ENCODE data around the gene TRIM9. TPM values are rescaled to one million over a fixed set of nuclear protein-coding genes. Genes with fewer than 3 reads are reported as not detected.
"Not testable (repeated sequence)": the region's sequence is repeated elsewhere in the genome, so short reads cannot be mapped to it uniquely, and the experiment has no call there.

Gene TRIM9
- total RNA-seq, 1 donor from 2014 or later = under 0.01 TPM

GRCh38 chr14:50943261-50943942, 151.5 kb downstream of the TRIM9 start:
- TF ChIP-seq, protein P1, sequence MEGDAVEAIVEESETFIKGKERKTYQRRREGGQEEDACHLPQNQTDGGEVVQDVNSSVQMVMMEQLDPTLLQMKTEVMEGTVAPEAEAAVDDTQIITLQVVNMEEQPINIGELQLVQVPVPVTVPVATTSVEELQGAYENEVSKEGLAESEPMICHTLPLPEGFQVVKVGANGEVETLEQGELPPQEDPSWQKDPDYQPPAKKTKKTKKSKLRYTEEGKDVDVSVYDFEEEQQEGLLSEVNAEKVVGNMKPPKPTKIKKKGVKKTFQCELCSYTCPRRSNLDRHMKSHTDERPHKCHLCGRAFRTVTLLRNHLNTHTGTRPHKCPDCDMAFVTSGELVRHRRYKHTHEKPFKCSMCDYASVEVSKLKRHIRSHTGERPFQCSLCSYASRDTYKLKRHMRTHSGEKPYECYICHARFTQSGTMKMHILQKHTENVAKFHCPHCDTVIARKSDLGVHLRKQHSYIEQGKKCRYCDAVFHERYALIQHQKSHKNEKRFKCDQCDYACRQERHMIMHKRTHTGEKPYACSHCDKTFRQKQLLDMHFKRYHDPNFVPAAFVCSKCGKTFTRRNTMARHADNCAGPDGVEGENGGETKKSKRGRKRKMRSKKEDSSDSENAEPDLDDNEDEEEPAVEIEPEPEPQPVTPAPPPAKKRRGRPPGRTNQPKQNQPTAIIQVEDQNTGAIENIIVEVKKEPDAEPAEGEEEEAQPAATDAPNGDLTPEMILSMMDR (IDR thresholded peaks at IDR 0.05; ENCODE audit: insufficient read depth, low read length, severe bottlenecking) = no peak
- DNase-seq (ENCODE audit: low read depth) (peak; percentile 37), FAIRE-seq (no peak)
- H3K4me3 ChIP-seq (ENCODE audit: low read depth, low read length) = peak overlapping the region; percentile 98
- H3K27me3 ChIP-seq (ENCODE audit: control insufficient read depth, insufficient read depth, low read length) = no peaks in the 10 kb centered on the region
- H3K36me3 ChIP-seq (ENCODE audit: control insufficient read depth, insufficient read depth, low read length) = peaks cover 4% of the 10 kb centered on the region

DNA sequence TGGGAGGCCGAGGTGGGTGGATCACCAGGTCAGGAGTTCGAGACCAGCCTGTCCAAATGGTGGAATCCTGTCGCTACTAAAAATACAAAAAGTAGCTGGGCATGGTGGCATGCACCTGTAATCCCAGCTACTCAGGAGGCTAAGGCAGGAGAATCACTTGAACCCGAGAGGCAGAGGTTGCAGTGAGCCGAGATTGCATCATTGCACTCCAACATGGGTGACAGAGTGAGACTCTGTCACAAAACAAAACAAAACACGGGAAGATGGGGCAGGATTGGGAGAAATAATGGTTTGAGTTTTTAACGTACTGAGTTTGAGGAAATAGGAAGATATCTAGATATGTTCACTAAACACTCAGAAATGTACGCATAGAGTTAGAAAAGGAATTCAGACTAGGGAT, 153.3 kb downstream of the TRIM9 start:
- not testable (repeated sequence) for FAIRE-seq

GRCh38 chr14:50941151-50941550, 153.8 kb downstream of the TRIM9 start:
- TF ChIP-seq, protein P1 (IDR thresholded peaks at IDR 0.05; ENCODE audit: insufficient read depth, low read length, severe bottlenecking) = no peak
- H3K4me3 ChIP-seq (ENCODE audit: low read depth, low read length) = no peak overlapping the region
- peaks cover 4% of the 10 kb centered on the region for H3K36me3 ChIP-seq (ENCODE audit: control insufficient read depth, insufficient read depth, low read length)
- FAIRE-seq (no peak), DNase-seq (ENCODE audit: low read depth) (no peak)
- H3K27me3 ChIP-seq (ENCODE audit: control insufficient read depth, insufficient read depth, low read length) = no peaks in the 10 kb centered on the region

More for the DNA sequence above, 153.3 kb downstream of the TRIM9 start:
- H3K4me3 ChIP-seq (ENCODE audit: low read depth, low read length); H3K36me3 ChIP-seq (ENCODE audit: control insufficient read depth, insufficient read depth, low read length); DNase-seq (ENCODE audit: low read depth); H3K27me3 ChIP-seq (ENCODE audit: control insufficient read depth, insufficient read depth, low read length): not testable (repeated sequence)

GRCh38 chr14:50937800-50938199, 157.1 kb downstream of the TRIM9 start:
- TF ChIP-seq, protein P1 (IDR thresholded peaks at IDR 0.05; ENCODE audit: insufficient read depth, low read length, severe bottlenecking) = no peak
- no peak overlapping the region for H3K4me3 ChIP-seq (ENCODE audit: low read depth, low read length)
- FAIRE-seq = no peak
- DNase-seq (ENCODE audit: low read depth) = no peak
- peaks cover 13% of the 10 kb centered on the region for H3K36me3 ChIP-seq (ENCODE audit: control insufficient read depth, insufficient read depth, low read length)
- no peaks in the 10 kb centered on the region for H3K27me3 ChIP-seq (ENCODE audit: control insufficient read depth, insufficient read depth, low read length)

DNA sequence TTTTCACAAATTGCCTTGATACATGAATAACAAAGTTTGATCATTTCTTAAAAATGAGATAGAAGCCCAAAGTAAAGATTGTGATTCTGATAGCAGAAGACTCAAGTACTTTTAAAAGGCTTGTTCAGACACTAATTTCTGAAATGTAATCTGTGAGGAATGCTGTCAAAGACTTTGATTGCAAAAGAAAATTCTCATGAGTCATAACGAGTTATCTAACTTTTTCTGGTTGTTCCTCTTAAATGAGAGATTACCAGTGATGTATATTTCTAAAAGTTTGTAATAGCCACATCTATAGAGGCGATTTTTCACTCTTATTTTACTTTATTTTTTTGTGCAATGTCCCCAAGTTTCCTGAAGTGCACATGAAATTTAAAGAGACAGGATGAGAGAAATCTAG, 157.6 kb downstream of the TRIM9 start:
- no peak for FAIRE-seq
- DNase-seq (ENCODE audit: low read depth) = peak; percentile 94
- no peaks in the 10 kb centered on the region for H3K27me3 ChIP-seq (ENCODE audit: control insufficient read depth, insufficient read depth, low read length)
- no peak overlapping the region for H3K4me3 ChIP-seq (ENCODE audit: low read depth, low read length)
- peaks cover 13% of the 10 kb centered on the region for H3K36me3 ChIP-seq (ENCODE audit: control insufficient read depth, insufficient read depth, low read length)
- TF ChIP-seq, protein P1 (IDR thresholded peaks at IDR 0.05; ENCODE audit: insufficient read depth, low read length, severe bottlenecking) = no peak

DNA sequence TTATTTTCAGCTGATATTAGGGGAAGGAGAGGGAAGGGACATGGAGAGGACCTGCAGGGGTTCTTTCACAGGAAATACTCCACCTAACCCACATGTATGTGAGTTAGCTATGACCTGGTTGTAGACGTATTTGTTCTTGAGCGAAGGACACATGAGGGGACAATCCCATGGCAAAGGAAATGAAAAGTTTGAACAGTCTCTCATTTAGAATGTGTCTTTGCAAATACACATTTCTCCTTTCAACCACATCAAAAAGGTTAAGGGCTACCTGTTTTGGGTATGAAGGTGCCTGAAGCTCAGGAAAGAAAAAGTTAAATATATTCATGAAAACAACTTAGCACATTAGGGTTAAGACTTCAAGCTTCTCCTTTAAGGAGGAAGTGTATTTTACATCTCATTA, 158.0 kb downstream of the TRIM9 start:
- H3K4me3 ChIP-seq (ENCODE audit: low read depth, low read length) = no peak overlapping the region
- H3K36me3 ChIP-seq (ENCODE audit: control insufficient read depth, insufficient read depth, low read length) = peaks cover 11% of the 10 kb centered on the region
- H3K27me3 ChIP-seq (ENCODE audit: control insufficient read depth, insufficient read depth, low read length) = no peaks in the 10 kb centered on the region
- DNase-seq (ENCODE audit: low read depth) (no peak), FAIRE-seq (no peak)
- TF ChIP-seq, protein P1 (IDR thresholded peaks at IDR 0.05; ENCODE audit: insufficient read depth, low read length, severe bottlenecking) = no peak
